Measurements from ENCODE around the gene TBCK.

DNA sequence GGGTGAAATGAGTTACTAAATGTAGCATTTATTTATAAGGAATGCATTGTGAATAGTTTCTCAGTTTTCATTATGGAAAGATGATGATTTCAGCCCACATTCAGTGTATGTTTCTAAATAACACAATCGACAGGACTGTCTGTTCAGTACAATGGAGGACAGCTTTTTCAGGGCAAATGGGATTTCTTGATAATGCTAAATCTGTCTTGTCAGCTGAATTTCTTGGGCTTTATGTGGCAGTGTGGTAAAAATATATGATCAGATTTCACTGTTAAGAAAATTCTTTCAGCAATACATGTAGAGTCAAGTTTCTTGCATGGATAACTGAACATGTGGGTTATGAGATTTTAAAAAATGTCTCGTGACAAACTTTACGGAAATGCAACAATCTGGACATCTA lies 269.9 kb downstream of the TBCK start:
- TF ChIP-seq, protein P1, sequence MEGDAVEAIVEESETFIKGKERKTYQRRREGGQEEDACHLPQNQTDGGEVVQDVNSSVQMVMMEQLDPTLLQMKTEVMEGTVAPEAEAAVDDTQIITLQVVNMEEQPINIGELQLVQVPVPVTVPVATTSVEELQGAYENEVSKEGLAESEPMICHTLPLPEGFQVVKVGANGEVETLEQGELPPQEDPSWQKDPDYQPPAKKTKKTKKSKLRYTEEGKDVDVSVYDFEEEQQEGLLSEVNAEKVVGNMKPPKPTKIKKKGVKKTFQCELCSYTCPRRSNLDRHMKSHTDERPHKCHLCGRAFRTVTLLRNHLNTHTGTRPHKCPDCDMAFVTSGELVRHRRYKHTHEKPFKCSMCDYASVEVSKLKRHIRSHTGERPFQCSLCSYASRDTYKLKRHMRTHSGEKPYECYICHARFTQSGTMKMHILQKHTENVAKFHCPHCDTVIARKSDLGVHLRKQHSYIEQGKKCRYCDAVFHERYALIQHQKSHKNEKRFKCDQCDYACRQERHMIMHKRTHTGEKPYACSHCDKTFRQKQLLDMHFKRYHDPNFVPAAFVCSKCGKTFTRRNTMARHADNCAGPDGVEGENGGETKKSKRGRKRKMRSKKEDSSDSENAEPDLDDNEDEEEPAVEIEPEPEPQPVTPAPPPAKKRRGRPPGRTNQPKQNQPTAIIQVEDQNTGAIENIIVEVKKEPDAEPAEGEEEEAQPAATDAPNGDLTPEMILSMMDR (conservative IDR thresholded peaks at IDR 0.05; ENCODE audit: low read depth, low read length), result no peak
- no peak for TF ChIP-seq EZH2 (IDR thresholded peaks at IDR 0.05; ENCODE audit: borderline replicate concordance, low read depth, low read length, poor library complexity, severe bottlenecking)

Measured in A673 (cell line).